ENCODE results near the gene KCNMB1. TPM values are rescaled to one million over a fixed set of nuclear protein-coding genes. Genes with fewer than 3 reads are reported as not detected.

KCNMB1 gene
- total and polyA plus RNA-seq, 11 donors: 0.25 to 3.7 (median 1.0) TPM

GRCh38 chr5:170402508-170402907, 13.3 kb upstream of the KCNMB1 start:
- H3K27me3 ChIP-seq: no peaks in the 10 kb centered on the region
- 94 to 97% (median 95%) methylated on average over 2 of the region's 2 CpGs for WGBS, 4 donors
- no peak overlapping the region for H3K4me3 ChIP-seq
- no peak overlapping the region for H3K27ac ChIP-seq
- TF ChIP-seq CTCF (IDR thresholded peaks at IDR 0.05) (no peak), POLR2A (IDR thresholded peaks at IDR 0.05) (no peak)
- DNase-seq: no peak
- H3K4me1 ChIP-seq: peaks cover 0 to 21% (median 0%) of the 10 kb centered on the region in 12 donors
- no peaks in the 10 kb centered on the region for H3K36me3 ChIP-seq
- H3K9me3 ChIP-seq: peaks cover 0 to 4% (median 0%) of the 10 kb centered on the region in 12 donors
- no peak for ATAC-seq
- intact Hi-C loops (cut with DNase I): loop anchor here in 1 of 10 donors (5.0 kb wide), 1 partner anchor 130 kb away; no protein-coding TSS in a partner anchor

DNA sequence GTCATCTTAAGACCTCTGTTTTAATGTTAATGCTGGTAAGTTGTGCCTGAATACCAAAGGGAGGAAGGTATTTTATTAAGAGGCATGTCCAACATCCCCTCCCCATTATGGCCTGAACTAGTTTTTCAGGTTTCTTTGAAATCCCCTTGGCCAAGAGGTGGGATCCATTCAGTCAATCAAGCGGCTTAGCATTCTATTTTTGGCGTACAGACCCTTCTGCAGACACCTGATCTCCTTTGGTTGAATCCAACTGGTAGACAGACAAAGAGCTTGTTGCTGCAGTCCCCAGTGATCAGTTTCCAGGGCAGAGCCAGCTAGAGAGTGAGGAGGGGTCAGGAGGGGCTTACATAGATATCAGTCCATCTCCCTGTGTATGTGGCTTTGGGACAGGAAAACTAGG, 7.9 kb upstream of the KCNMB1 start:
- WGBS, 4 donors: 87 to 96% (median 90%) methylated on average over 2 of the region's 2 CpGs
- Histone ChIP-seq H3K4me1 (peaks cover 0 to 19% (median 0%) of the 10 kb centered on the region in 12 donors), H3K4me3 (no peak overlapping the region), H3K36me3 (no peaks in the 10 kb centered on the region), H3K9me3 (peaks cover 0 to 4% (median 0%) of the 10 kb centered on the region in 12 donors), H3K27me3 (peaks cover 0 to 7% (median 0%) of the 10 kb centered on the region in 9 donors), H3K27ac (no peak overlapping the region)
- TF ChIP-seq POLR2A (IDR thresholded peaks at IDR 0.05): no peak
- TF ChIP-seq CTCF (IDR thresholded peaks at IDR 0.05): no peak
- no peak for DNase-seq
- no peak for ATAC-seq
- intact Hi-C loops (cut with DNase I): no loop called here

DNA sequence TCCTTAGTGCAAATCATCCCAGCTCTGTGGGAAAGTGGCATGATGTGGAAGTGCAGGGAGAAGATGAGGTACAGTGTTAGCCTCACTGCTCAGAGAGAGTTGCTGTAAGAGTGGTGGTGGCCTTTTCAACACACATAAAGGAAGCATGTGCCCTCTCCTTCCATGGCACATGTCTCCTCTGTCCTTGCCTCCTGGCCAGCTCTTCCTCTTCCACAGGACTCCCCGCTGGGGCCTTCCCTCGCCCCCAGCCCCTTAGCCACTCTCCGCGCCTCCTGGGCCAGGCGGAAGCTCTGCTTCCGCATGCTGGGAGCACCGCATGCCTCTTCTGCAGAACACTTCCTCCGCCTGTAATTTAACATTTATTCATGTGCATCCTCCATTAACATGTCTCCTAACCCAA, 4.8 kb upstream of the KCNMB1 start:
- Histone ChIP-seq H3K27ac (peak overlapping the region in 1 of 12 donors; percentile 76), H3K9me3 (no peaks in the 10 kb centered on the region), H3K4me3 (no peak overlapping the region), H3K4me1 (peaks cover 0 to 31% (median 7%) of the 10 kb centered on the region in 12 donors), H3K36me3 (no peaks in the 10 kb centered on the region), H3K27me3 (peaks cover 0 to 7% (median 0%) of the 10 kb centered on the region in 9 donors)
- TF ChIP-seq POLR2A (IDR thresholded peaks at IDR 0.05): no peak
- no peak for TF ChIP-seq CTCF (IDR thresholded peaks at IDR 0.05)
- WGBS, 4 donors: 73 to 88% (median 73%) methylated on average over 8 of the region's 8 CpGs
- DNase-seq: no peak
- intact Hi-C loops (cut with DNase I): no loop called here
- ATAC-seq: peak in 2 of 4 donors; percentile 10 to 12

- intact Hi-C loops (cut with DNase I): no loop called here
- H3K36me3 ChIP-seq: no peaks in the 10 kb centered on the region
- 79 to 87% (median 82%) methylated on average over 6 of the region's 6 CpGs for WGBS, 4 donors
- peaks cover 0 to 38% (median 8%) of the 10 kb centered on the region in 12 donors for H3K4me1 ChIP-seq
- ATAC-seq (no peak), DNase-seq (no peak)
- TF ChIP-seq CTCF (IDR thresholded peaks at IDR 0.05) (no peak), POLR2A (IDR thresholded peaks at IDR 0.05) (no peak)
- H3K4me3 ChIP-seq: no peak overlapping the region
- peak overlapping the region in 1 of 12 donors; percentile 76 for H3K27ac ChIP-seq
- H3K27me3 ChIP-seq: peaks cover 0 to 7% (median 0%) of the 10 kb centered on the region in 9 donors
- no peaks in the 10 kb centered on the region for H3K9me3 ChIP-seq
Measured at GRCh38 chr5:170393235-170393634, 4.1 kb upstream of the KCNMB1 start.
